Skeletal muscle cell (primary cell): Measurements from ENCODE around the gene MTFR1L.

Source experiments
- DNase-seq: peaks from one replicate; pipeline ENCODE4 v3.0.0-alpha.2; 2010; ENCODE audit warnings: low read depth
- H3K4me3 ChIP-seq: 2 replicates; pipeline ENCODE4 v1.5.1; 2011; ENCODE audit warnings: low read depth, mild to moderate bottlenecking, control low read depth, low read length, moderate library complexity

MTFR1L gene

GRCh38 chr1:25804964-25805862 is 14.5 kb upstream of the MTFR1L start:
- no peak overlapping the region for H3K4me3 ChIP-seq
- no peak for DNase-seq

DNA sequence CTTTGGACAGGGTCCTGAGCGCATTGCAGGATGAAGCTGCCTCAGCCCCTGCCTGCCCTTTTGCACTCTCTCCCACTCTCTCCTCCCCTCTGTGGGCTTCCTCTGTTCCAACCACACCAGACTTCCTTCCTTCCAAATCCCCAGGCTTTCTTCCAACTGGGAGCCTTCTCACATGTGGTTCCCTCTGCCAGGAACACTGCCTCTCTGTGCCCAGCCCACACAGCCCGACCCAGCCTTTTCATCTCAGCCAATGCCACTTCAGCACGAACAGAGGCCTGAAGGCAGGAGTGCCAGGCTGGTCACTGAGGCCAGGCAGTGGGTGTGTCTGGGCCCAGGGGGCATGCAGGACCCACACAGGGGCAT is 13.9 kb upstream of the MTFR1L start:
- DNase-seq: no peak
- H3K4me3 ChIP-seq: no peak overlapping the region

DNA sequence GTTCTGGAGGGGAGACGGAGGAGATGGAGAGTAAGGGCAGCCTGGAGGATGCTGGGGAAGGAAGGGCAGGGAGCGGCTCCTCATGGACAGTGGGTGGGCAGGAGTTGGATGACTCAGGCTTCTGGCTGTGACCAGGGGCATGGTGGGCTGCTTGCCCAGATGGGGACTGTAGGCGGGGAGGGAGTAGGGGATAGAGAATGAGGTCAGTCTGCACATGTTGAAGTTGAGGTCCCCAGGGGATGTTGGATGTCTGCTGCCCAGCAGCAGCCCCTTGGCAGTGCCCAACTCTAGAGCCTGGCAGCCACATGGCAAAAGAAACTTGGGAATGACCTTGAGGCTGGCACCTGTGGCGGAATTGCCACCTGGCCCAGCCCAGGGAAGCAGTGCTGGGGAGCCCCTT is 13.3 kb upstream of the MTFR1L start:
- H3K4me3 ChIP-seq: no peak overlapping the region
- peak; percentile 30 for DNase-seq

- H3K4me3 ChIP-seq: no peak overlapping the region
- DNase-seq: no peak
Observed at GRCh38 chr1:25807480-25808390, 12.0 kb upstream of the MTFR1L start.

DNA sequence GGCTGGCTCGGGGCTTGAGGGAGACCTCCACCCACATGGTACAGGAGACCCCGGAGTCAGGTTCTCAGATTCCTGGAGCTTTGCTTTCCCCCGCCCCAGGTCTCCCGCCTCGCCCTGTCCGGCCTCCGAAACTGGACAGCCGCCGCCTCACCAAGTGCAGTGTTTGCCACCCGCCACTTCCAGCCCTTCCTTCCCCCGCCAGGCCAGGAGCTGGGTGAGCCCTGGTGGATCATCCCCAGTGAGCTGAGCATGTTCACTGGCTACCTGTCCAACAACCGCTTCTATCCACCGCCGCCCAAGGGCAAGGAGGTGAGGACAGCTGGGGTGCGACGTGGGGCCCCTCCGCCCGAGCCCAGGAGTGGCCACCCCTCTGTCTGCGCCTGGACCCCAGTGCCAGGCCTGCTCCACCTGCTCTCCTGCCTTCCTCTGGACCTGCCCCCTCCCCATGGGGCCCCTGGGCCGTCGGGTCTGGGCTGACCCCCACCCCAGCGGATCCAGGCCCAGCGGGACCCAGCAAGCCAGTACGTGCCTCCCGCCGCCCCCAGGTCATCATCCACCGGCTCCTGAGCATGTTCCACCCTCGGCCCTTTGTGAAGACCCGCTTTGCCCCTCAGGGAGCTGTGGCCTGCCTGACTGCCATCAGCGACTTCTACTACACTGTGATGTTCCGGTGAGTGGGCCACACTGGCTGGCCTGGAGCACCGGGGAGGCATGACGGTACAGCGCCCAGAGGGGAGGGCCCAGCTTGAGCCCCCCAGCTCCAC is 11.1 kb upstream of the MTFR1L start:
- DNase-seq: no peak
- no peak overlapping the region for H3K4me3 ChIP-seq

DNA sequence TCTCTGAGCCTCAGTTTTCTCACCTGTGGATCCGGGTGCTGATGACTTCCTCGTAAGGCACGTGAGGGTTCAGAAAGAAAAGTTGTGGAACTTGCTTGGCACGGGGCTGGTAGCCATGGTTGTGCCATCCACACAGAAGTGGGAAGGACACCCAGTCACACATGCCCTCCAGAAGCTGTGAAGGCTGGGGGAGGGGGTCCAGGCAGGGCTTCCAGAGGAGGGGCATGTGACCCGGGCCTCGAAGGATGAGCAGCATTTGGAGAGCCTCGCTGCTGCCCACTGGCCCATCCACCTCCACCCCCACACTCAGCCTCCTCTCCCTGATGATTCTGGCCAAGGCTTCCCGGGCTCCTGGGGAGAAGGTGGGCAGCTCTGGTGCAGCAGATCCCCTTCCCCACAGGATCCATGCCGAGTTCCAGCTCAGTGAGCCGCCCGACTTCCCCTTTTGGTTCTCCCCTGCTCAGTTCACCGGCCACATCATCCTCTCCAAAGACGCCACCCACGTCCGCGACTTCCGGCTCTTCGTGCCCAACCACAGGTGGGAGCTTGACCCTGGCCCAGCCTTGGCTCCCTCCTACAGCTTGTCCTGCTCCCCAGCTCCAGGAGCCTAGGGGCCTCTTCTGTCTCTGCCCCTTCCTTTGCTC is 10.3 kb upstream of the MTFR1L start:
- no peak for DNase-seq
- no peak overlapping the region for H3K4me3 ChIP-seq

GRCh38 chr1:25809929-25810328 is 9.8 kb upstream of the MTFR1L start:
- H3K4me3 ChIP-seq: no peak overlapping the region
- DNase-seq: no peak

- no peak for DNase-seq
- H3K4me3 ChIP-seq: no peak overlapping the region
Observed at GRCh38 chr1:25810341-25811299, 9.1 kb upstream of the MTFR1L start.

DNA sequence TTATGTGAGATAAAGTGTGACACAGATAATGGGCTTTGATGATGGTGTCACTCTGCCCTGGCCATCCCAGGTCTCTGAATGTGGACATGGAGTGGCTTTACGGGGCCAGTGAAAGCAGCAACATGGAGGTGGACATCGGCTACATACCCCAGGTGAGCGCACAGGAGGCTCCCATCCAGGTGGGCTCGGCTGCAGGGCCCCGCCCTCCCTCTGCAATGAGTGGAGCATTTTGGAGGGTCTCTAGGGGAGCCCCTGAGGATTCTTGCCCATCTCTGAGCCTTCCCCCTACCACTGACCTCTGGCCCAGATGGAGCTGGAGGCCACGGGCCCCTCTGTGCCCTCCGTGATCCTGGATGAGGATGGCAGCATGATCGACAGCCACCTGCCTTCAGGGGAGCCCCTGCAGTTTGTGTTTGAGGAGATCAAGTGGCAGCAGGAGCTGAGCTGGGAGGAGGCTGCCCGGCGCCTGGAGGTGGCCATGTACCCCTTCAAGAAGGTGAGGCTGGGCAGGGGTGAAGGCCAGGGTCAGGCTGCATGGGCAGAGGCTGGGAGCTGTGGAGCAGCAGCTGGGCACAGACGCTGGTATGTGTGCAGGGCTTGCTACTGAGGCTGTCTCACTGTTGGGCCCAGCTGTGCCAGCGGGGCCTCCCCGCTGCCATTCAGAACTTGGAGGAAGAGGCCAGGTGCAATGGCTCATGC is 8.2 kb upstream of the MTFR1L start:
- H3K4me3 ChIP-seq: no peak overlapping the region
- DNase-seq: no peak

DNA sequence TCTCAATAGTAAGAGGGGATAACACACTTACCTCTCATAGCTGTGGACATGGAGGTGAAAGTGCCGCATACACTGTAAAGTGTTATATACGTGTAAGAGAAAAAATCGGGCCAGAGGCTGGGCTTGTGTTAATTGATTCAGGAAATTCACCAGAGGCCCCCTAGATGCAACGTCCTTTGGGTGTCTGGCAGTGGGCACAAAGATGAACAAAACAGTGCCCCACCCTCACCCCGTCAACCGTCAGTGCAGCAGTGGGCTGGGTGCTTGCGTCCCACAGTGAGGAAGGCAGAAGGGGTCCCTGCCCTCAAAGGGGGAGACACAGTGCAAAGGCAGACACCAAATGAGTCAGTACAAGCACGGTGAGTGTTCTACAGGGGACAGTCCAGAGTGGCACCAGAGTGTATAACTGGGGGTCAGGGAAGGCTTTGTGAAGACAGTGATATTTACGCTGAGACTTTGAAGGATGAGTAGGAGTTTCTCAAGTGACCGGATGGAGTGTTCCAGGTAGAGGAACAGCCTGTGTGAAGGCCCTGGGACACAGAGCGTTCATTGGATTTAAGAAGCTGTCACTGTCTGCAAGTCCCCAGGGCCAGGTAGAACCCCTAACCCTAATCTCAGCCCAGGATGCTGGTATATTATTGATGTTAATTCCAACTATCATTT is 6.6 kb upstream of the MTFR1L start:
- H3K4me3 ChIP-seq: no peak overlapping the region
- no peak for DNase-seq

DNA sequence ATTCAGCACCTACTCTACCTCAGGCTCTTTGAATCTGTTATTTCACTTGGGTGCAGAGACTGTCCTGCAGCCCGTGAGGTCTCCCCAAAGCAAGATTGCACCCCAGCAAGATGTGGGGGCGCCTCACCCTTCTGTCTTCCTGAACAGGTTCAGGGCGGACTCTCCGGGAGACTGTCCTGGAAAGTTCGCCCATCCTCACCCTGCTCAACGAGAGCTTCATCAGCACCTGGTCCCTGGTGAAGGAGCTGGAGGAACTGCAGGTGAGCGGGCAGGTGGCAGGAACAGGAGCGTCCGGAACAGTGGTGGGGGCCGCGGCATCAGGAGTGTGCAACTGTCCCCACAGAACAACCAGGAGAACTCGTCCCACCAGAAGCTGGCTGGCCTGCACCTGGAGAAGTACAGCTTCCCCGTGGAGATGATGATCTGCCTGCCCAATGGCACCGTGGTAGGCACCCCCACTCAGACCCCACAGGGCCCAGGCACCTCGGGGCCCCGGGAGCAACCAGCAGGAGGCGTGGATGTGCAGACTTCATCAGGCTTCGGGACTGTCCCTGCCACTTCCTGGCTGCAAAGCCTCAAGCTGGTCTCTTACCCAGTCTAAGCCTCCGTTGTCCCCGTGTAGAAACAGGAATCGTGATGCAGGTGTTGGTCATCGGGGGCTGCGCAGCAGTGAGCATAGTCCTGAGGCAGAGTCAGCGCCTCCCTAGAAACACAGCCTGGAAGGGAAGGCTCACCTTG is 5.9 kb upstream of the MTFR1L start:
- no peak for DNase-seq
- H3K4me3 ChIP-seq: no peak overlapping the region

DNA sequence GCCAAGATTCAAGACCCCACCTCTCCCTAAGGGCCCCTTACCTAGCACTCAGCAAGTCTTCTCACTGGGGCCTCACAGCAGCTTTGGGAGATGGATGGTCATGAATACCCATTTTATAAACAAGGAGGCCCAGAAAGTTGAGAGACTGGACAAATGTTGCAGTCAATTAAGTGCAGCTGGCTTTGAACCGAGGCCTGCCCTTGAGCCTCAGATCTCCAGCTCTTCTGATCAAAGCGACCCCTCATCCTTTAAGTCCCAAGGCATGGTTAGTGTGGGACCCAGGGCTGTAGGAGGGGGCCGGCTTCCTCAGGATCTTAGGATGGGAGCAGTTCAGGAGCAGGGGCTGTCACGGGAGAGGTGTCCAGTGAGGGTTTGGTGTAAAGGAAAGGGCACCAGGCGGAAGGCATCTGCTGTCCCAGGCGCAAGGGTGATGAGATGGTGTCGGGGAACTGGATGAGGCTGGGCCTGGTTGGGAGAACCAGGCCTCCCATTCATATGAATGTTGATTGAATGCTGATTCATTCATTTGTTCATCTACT is 5.1 kb upstream of the MTFR1L start:
- no peak overlapping the region for H3K4me3 ChIP-seq
- DNase-seq: no peak

GRCh38 chr1:25815208-25816111 is 4.3 kb upstream of the MTFR1L start:
- no peak overlapping the region for H3K4me3 ChIP-seq
- DNase-seq: no peak

DNA sequence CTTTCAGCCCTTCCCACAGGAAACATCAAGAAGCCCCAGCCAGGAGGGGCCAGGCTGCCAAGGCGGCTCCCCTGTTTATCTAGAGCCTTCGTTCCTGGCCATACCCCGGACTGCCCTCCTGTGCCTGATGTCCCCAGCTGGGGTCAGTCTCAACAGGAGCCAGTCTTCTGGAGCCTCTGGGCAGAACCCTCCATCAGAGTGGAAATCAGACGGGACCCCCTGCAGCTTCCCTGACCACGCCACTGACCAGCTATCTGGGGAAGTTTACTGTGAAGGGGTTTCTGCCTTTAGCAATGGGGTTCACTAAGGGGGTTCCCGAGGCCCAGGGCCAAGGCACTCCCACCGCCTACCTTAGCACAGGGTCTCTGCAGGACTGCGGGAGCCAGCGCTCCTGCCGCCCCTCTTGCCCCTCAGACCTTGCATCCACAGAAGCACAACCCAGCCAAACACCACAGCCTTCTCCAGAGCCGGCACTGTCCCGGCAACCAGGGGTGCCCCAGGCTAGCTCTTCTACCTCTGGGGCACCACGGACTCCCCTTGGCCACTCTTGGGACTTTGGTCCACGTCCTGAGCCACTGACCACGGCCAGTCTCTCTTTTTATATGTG is 3.5 kb upstream of the MTFR1L start:
- H3K4me3 ChIP-seq: no peak overlapping the region
- DNase-seq: no peak
